RWPE2 (cell line): ENCODE results near the gene RFLNA.

Experiments
- ATAC-seq: fragments of 200-7000 bp; cut with Tn5 transposase; 3 replicates; pipeline ENCODE4 v1.9.1; 2021; ENCODE audit warnings: low read depth
- DNase-seq: peaks from one replicate; pipeline ENCODE4 v3.0.0-alpha.2; 2020; ENCODE audit warnings: low spot score
- H3K27ac ChIP-seq: fragments of 450-650 bp; 2 replicates; pipeline ENCODE4 v1.5.1; 2017; ENCODE audit warnings: mild to moderate bottlenecking; ENCODE audit not compliant: poor library complexity, severe bottlenecking
- H3K27me3 ChIP-seq: fragments of 250-450 bp; sonication (Bioruptor Pico); 2 replicates; pipeline ENCODE4 v1.5.1; 2021; ENCODE audit warnings: mild to moderate bottlenecking, moderate library complexity; ENCODE audit not compliant: insufficient read depth, poor library complexity, severe bottlenecking
- H3K36me3 ChIP-seq: fragments of 250-450 bp; sonication (Bioruptor Pico); 2 replicates; pipeline ENCODE4 v1.5.1; 2020; ENCODE audit warnings: low read depth, mild to moderate bottlenecking, moderate library complexity
- H3K4me1 ChIP-seq: fragments of 250-450 bp; sonication (Bioruptor Pico); 2 replicates; pipeline ENCODE4 v1.5.1; 2021; ENCODE audit warnings: mild to moderate bottlenecking, moderate library complexity; ENCODE audit not compliant: insufficient read depth, poor library complexity, severe bottlenecking
- H3K4me3 ChIP-seq: fragments of 250-450 bp; sonication (Bioruptor Pico); 2 replicates; pipeline ENCODE4 v1.5.1; 2021; ENCODE audit warnings: mild to moderate bottlenecking, moderate library complexity; ENCODE audit not compliant: severe bottlenecking
- H3K9me3 ChIP-seq: fragments of 250-450 bp; sonication (Bioruptor Pico); 2 replicates; pipeline ENCODE4 v1.5.1; 2021; ENCODE audit warnings: mild to moderate bottlenecking, moderate library complexity; ENCODE audit not compliant: severe bottlenecking
- CTCF ChIP-seq: fragments of 450-650 bp; IDR thresholded peaks from one replicate; pipeline ENCODE4 v1.5.1; 2017; ENCODE audit warnings: mild to moderate bottlenecking, moderate library complexity; ENCODE audit not compliant: poor library complexity, severe bottlenecking

RFLNA gene

GRCh38 chr12:124347805-124348658, 53.1 kb downstream of the RFLNA start:
- Histone ChIP-seq H3K4me1 (no peaks in the 10 kb centered on the region), H3K4me3 (no peak overlapping the region), H3K9me3 (no peaks in the 10 kb centered on the region), H3K36me3 (peaks cover 100% of the 10 kb centered on the region), H3K27ac (no peak overlapping the region), H3K27me3 (no peaks in the 10 kb centered on the region)
- peak; percentile 46 for TF ChIP-seq CTCF
- DNase-seq (no peak), ATAC-seq (no peak)

GRCh38 chr12:124348659-124349380, 53.9 kb downstream of the RFLNA start:
- ATAC-seq (no peak), DNase-seq (no peak)
- Histone ChIP-seq H3K27ac (no peak overlapping the region), H3K9me3 (no peaks in the 10 kb centered on the region), H3K27me3 (no peaks in the 10 kb centered on the region), H3K4me3 (no peak overlapping the region), H3K4me1 (no peaks in the 10 kb centered on the region), H3K36me3 (peaks cover 100% of the 10 kb centered on the region)
- TF ChIP-seq CTCF = no peak

GRCh38 chr12:124350491-124350890, 55.6 kb downstream of the RFLNA start:
- peaks cover 100% of the 10 kb centered on the region for H3K36me3 ChIP-seq
- ATAC-seq = no peak

GRCh38 chr12:124351422-124351821, 56.5 kb downstream of the RFLNA start:
- no peak overlapping the region for H3K4me3 ChIP-seq
- no peak for ATAC-seq
- peaks cover 100% of the 10 kb centered on the region for H3K36me3 ChIP-seq
- no peak for TF ChIP-seq CTCF
- H3K27me3 ChIP-seq = no peaks in the 10 kb centered on the region
- H3K4me1 ChIP-seq = no peaks in the 10 kb centered on the region
- DNase-seq = no peak
- H3K27ac ChIP-seq = no peak overlapping the region
- no peaks in the 10 kb centered on the region for H3K9me3 ChIP-seq

More at GRCh38 chr12:124350491-124350890, 55.6 kb downstream of the RFLNA start:
- no peaks in the 10 kb centered on the region for H3K9me3 ChIP-seq
- H3K27me3 ChIP-seq = no peaks in the 10 kb centered on the region
- DNase-seq = no peak
- TF ChIP-seq CTCF = no peak
- H3K27ac ChIP-seq = no peak overlapping the region
- no peaks in the 10 kb centered on the region for H3K4me1 ChIP-seq
- H3K4me3 ChIP-seq = no peak overlapping the region

- peaks cover 100% of the 10 kb centered on the region for H3K36me3 ChIP-seq
- no peak overlapping the region for H3K4me3 ChIP-seq
- ATAC-seq (no peak), DNase-seq (no peak)
- no peak for TF ChIP-seq CTCF
- peak overlapping the region; percentile 5 for H3K27ac ChIP-seq
- H3K4me1 ChIP-seq = no peaks in the 10 kb centered on the region
- no peaks in the 10 kb centered on the region for H3K9me3 ChIP-seq
- H3K27me3 ChIP-seq = no peaks in the 10 kb centered on the region
Observed at GRCh38 chr12:124352257-124352656, 57.4 kb downstream of the RFLNA start.
